Measurements from ENCODE around the gene DAP. TPM values are rescaled to one million over a fixed set of nuclear protein-coding genes. Genes with fewer than 3 reads are reported as not detected.

Gene DAP
- total RNA-seq, 1 donor from 2014 or later = 56.2 TPM

DNA sequence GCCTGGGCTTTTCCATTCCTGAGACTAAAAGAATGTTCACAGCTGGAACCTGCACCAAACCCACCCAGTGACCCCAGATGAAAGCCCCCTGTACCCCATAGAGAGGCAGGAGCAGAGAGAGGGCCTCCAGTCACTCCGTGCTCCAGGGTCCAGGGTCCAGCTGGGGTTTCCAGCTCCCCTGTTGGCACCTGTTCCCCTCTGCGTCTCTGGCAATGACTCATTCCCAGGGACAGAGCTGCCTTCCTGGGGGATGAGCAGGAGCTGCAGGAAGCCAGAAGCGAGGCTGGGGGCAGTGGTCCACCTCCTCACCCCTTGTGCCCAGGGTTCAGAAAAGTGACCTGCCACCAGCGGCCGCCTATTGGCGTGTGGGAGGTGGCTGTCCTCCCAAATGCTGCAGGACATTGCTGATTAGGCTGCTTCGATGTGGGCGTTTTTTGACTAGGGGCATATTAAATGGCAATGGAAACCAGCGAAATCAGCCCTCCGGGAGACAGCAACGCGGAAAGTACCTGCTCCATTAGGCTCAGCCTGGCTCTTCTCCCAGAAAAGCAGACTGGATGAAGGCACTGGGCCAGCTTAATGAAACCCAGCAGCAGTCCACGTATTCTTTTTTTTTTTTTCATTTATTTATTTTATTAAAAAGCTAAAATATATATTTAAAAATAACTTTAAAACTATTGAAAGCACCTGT lies 97.4 kb downstream of the DAP start:
- no peak for DNase-seq (ENCODE audit: low spot score)
- intact Hi-C loops (cut with DNase I) = no loop called here

DNA sequence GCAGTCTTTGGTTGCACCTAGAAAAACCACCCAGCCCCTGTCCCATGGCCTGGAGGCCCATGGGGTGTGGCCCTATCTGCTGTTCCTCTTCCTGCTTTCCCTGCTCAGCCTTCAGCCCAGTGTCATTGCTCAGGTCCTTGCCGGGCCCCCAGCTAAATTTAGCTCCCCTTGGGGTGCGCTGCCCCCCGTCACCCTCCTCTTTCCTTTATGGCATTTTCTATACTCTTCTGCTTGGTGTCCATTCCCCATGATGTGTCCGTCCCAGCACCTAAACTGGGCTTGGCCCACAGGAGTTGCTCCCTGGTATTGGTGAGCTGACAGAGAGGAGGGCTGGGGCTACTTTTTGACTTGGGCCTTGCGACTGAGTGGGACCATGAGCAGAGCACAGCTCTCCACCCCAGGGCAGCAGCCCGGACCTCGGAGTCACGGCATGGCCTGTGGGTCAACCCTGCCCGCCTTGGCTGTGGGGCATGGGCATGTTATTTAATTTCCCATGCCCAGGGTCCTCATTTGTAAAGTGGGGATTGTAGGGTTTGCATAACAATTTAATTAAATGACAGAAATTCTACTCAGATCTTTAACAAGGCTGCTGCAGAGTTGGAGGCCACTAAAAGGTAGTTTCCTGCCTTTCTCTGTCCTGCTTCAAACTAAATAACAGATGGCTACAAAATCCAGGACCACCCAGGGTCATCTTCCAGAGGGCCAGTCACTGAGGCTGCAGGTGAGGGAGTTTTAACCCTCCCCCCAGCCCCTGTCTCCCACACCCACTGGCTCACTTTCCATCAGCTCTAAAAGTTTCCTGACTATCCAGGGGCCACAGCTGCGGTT lies 98.2 kb downstream of the DAP start:
- intact Hi-C loops (cut with DNase I) = no loop called here

DNA sequence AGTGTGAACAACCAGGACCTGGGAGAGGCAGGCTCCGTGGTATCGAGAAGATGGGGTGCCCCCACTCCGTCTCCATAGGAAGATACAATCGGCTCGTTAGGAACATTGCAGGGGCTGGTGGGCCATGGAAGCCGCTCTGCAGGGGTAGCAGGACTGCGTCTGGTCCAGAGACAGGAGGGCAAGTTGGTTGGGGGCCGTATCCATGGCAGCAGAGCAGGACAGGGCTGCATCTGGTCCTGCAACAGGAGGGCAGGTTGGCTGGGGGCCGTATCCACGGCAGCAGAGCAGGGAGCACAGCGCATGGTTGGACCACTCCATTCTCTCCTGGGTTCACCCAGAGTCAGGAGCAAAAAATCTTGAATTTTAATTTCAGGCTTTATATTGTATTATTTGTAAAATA lies 99.0 kb downstream of the DAP start:
- no peak for DNase-seq (ENCODE audit: low spot score)
- intact Hi-C loops (cut with DNase I) = no loop called here

More for the DNA sequence above, 98.2 kb downstream of the DAP start:
- no peak for DNase-seq (ENCODE audit: low spot score)

DNA sequence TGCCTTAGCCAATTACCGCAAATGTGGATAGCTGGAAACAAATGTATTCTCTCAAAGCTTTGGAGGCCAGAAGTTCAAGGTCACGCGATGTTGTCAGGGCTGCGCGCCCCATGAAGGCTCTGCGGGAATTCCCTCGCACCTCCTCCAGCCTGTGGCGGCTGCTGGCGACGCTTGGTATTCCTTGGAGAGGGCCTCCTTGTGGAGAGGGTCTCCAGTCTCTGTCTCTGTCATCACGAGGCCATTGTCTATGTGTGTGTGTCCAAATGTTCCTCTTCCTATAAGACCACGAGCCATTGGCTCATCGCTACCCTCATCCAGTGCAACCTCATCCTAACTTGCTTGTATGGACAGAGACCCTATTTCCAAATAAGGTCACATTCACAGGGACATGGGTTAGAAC lies 99.6 kb downstream of the DAP start:
- intact Hi-C loops (cut with DNase I) = no loop called here
- no peak for DNase-seq (ENCODE audit: low spot score)

DNA sequence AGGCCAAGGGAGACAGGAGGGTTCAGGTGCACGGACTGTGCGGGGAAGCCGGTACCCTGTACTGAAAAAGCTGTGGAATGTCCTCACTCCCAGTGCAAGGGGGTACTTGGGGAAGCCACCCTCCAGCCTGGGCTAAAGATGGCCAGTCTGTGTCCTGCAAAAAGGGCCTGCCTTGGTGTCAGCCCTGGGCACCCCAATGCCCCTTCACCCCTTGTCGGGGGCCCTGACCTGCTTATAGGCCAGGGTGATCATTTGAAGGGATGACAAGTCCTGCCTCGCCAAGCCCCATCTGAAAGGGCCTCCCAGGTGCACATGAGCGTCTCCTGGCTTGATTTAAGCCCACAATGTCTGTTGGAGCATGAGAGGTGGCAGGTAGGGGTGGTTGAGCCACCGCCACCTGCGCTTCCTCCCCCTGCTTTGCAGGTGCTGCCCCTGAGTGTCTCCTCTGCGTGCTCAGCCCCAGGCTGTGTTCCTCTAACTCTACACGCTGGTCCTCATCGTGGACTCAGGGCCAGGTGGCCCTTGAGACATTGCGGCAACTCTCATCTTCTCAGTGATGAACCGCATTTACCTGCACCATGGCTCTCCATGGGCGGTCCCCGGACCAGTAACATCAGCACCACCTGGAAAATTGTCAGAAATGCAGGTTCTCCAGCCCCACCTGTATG lies 100.2 kb downstream of the DAP start:
- no peak for DNase-seq (ENCODE audit: low spot score)
- intact Hi-C loops (cut with DNase I) = no loop called here

DNA sequence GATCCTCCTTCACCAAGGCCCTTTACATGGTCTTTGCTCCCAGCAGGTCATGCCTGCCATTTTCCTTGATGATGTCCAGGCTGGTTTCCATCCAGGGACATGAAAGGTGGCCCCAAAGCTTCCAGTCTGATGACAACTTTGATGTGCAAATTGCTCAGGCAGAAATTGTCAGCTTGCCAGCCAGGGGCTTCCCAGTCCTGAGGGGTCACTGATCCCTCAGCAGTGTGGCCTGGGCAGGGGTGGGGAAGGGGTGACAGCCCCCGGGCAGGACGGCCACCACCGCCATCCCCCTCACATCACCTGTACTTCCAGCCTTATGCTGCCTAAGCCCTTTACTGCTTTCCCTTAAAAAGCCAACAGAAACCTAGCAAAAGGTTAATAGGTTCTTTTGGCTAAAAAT lies 100.9 kb downstream of the DAP start:
- no peak for DNase-seq (ENCODE audit: low spot score)
- intact Hi-C loops (cut with DNase I) = no loop called here

DNA sequence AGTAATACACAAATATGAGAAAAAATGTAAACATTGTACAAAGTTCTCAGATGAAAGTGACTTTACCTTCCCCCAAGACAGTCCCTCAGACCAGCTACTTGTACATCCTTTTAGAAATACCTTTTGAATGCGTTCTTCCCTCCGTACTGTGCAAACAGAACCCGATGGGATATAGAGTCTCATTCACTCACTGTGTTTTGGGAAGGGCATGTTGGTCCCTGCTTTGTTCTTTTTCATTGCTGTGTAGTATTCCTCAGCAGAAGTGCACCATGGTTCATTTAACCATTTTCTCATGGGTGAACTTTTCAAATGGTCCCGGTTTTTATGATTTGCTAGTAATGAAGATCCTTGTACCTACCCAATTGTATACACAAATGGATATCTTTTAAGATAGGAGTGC lies 102.8 kb downstream of the DAP start:
- intact Hi-C loops (cut with DNase I) = no loop called here
- no peak for DNase-seq (ENCODE audit: low spot score)

DNA sequence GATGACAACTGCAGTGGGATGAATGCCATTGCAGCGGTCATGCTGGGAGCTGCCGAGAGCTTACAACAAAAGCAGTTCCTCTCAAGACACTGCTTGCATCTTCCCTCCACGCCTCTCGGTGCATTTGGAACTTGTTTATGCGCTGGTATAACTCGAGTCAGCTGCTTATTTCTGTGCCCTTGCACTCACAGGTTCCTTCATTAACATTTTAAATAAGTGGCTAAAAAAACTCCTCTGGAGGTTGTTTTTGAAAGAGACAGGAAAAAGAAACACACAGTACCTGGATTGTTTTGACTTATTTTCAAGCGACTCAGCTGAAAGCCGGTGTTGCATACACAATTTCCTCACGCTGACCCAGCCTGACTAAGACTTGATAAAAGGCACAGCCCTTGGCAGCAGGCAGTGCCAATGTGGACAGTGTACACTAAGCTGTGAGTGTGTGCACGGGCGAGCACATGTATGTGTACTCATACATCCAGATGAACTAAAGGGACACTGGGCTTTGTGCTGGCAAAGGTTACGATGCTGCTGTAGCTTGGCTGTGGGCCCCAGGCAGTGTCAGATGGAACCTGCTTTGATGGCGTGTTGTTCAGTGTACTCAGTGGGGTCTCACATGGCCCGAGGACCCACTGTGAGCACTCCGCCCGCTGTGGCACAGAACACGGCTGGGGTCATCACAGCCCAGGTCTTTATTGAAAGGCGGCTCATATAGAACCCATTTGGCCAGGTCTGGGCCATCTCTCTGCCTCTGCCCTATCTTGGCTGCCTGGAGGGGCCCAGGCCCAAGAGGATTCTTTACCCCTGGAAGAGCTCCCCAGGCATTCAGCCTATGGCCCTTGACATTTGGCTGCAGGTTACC lies 104.8 kb downstream of the DAP start:
- no peak for DNase-seq (ENCODE audit: low spot score)
- intact Hi-C loops (cut with DNase I) = no loop called here

DNA sequence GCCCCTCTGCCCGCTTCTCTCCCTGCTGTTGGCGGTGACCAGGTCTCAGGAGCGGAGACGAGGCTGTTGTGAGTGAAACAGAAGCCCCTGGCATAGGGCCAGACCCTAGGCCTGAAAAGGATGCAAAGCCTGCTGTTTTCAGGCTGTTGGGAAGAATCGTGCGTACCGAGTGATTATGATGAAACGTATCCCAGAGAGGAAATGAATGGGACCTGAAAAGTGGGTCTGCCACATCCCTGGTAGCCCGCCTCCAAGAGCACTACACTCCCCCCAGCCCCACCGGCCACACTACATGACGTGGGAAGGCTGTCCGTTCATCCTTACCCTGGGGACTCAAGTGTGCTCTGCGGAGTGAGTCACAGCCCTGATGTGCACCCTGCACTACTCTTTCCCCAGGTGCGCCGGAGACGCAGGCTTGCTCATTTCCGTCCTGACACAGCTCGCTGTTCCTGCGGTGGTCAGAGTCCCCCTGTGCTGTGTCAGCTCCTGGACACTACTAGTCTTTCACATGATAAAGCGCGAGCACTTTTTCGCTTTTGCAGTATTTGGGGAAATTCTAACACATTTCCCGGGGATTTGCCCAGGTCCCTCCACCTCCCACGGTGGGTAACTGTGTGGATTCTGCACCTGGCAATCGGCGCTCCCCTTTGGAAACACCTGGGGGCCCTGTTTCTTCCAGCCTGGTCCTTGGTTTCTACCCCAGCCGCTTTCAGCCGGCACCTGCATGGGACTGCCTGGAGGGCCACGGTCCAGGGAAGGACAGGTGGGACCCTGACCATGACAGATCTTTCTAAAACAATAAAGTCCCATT lies 105.7 kb downstream of the DAP start:
- intact Hi-C loops (cut with DNase I) = no loop called here
- DNase-seq (ENCODE audit: low spot score) = no peak

DNA sequence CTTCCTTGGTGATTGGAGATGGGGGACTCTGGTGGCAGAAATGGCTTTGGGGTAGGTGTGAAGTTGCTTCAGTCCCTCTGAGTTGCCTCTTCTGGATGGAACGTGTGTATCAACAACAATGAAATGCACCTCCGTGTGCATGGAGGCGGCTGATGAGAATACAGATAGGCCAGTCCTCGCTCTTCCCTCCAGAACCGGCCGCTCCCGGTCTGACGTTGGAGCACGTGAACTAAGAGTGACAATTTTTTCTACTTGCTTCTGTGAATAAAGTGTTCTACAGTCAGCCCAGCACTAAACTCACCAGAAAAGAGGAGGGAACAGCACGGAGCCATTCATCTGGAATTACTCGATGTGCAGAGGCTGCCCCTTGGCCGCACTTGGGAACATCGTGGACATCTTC lies 106.5 kb downstream of the DAP start:
- no peak for DNase-seq (ENCODE audit: low spot score)
- intact Hi-C loops (cut with DNase I) = no loop called here

DNA sequence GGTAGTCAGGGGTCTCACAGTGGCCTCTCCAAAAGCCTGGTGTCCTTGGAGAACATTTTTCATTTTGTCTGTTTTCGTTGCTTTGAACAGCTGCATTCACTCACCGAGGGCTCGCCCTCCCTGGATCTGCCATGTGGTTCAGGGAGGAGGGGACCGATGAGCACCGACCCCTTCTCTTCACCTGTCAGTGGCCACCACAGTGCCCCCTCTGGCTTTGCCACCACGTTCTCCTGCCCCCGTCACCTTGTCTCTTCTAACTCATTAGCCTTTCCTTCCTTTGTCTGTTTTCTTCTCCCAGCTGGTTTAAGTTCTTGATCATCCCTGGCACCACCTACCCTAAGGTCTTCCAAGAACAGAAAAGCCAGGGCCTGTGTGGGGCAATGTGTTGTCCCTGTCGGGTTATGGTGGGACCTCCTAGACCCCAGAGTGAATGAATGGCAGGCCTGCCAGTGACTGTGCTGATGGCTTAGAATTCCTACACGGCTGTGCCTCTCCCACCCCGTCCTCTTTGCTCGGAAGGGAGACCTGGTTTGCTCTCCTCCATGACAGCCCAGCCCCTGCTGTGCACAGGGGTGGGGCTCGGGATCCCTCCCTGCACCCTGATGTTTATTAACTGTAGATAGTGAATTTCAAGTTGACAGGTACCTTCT lies 107.2 kb downstream of the DAP start:
- intact Hi-C loops (cut with DNase I) = no loop called here
- no peak for DNase-seq (ENCODE audit: low spot score)

DNA sequence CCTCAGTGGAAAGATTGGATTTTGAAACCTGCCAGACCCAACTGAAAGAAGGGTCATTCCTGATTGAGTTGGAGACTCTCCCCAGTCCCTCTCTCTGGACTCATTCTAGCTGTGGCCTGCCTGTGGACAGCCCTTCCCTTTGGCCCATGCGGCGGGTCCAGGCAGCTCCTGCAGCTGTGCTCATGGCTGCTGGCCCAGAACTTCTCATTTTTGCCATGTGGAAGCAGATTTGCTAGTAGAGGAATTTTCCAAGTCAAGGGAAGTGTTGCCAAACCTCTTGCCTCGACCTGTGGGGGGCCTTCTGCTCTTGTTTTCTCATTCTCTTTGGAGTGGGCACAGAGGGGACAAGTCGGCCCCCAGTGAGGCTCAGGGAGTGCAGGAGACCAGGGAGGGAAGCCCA lies 108.0 kb downstream of the DAP start:
- no peak for DNase-seq (ENCODE audit: low spot score)
- intact Hi-C loops (cut with DNase I) = no loop called here

DNA sequence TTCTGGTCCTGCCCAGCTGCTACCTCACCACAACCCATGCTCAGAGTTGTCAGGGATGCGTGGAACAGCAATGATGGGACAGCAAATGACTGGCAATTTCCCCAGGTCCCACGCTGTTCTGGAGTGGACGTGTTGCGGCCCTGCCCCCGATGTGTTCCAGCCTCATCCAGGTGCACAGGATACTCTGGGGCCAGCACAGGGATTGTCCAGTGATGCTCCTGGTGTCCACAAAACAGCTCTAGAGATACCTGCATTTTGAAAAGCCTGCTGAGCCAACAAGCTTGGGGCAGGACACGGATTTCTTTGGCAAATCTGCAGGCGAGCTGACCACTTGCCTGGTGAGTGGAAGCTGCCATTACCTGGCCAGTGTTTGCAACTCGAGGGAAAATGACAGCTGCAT lies 108.4 kb downstream of the DAP start:
- no peak for DNase-seq (ENCODE audit: low spot score)
- intact Hi-C loops (cut with DNase I) = no loop called here

DNA sequence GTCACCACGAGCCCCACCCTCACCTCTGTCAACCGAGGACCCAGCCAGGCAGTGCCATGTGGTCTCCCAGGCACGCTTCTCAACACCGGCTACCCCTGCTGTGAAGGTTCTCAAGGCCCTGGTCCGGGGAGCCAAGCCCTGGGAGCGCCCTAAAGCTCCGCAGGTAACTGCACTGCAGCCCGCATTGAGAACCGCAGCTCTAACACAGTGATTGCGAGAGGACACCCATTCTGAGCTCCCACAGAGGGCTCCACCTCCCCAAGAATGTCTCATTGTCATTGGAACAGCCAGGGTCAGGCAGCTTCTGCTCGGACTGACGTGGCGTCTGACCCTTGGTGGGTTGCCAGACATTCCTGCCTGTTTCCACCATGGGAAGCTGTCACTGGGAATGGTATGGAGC lies 108.9 kb downstream of the DAP start:
- DNase-seq (ENCODE audit: low spot score) = no peak
- intact Hi-C loops (cut with DNase I) = no loop called here

DNA sequence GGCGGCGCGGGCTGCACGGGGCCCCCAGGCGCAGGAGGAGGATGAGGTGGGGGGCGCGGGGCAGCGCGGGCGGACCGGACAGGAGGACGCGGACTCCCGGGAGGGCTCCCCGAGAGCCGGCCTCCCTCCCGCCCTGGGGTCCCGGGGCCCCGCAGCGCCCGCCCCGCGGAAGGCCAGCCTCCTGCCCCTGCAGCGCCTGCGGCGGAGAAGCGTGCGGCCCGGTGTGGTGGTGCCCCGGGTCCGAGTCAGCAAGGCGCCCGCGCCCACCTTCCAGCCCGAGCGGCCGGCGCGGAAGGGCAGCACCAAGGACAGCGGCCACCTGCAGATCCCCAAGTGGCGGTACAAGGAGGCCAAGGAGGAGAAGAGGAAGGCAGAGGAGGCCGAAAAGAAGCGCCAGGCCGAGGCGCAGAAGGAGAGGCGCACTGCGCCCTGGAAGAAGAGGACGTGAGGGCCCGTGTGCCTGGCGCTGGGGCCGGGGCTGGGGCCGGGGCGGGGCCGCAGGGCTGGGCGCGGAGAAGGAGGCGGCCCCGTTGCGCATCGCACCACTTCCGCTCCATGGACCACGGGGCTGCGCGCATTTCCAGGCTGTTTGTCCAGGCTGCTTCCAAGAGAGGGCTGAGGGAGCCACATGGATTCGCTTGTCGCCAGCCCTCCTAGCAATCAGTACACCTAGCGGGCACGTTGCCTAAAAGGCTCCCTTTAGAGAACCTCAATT lies 111.2 kb downstream of the DAP start:
- DNase-seq (ENCODE audit: low spot score) = no peak
- intact Hi-C loops (cut with DNase I) = no loop called here

DNA sequence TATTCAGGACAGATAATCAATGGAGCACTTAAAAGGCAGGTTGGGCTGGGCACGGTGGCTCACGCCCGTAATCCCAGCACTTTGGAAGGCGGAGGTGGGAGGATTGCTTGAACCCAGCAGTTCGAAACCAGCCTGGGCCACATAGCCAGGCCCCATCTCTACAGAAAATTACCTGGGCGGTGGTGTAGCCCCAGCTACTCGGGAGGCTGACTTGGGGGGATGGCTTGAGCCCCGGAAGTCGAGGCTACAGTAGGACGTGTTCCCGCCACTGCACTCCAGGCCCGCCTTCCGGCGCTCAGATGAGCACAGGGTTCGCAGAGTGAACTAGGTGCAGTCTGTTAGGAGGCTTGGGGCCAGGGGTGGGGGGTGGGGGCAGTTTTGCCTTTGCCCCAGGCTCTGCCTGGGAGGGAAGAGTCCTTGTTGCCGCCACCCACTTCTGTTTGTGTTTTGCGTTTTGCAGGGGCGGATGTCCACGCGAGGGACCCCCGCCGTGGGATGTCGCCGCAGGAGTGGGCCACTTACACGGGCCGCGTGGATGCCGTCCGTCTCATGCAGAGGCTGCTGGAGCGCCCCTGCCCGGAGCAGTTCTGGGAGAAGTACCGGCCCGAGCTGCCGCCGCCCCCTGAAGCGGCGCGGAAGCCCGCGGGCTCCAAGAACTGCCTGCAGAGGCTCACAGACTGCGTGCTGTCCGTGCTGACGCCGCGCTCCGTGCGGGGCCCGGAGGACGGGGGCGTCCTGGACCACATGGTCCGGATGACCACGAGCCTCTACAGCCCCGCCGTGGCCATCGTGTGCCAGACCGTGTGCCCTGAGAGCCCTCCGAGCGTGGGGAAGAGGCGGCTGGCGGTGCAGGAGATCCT lies 112.0 kb downstream of the DAP start:
- no peak for DNase-seq (ENCODE audit: low spot score)

DNA sequence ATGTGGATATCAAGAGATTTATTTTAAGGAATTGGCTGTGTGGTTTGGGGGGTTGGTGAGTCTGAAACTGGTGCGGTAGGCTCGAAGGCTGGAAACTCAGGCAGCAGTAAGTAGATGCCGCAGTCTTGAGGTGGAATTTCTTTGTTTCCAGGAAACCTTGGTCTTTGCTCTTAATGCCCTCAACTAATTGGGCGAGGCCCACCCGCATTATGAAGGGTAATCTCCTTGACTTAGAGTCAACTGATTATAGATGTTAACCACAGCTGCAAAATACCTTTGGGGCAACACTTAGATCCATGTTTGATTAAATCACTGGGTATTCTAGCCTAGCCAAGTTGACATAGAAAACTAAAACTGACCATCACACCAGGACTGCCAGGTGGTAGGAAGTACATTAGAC lies 113.4 kb downstream of the DAP start:
- DNase-seq (ENCODE audit: low spot score) = no peak
- intact Hi-C loops (cut with DNase I) = no loop called here

More for the DNA sequence above, 112.0 kb downstream of the DAP start:
- intact Hi-C loops (cut with DNase I) = no loop called here
